H9 (cell line): Measurements from ENCODE around the gene SEMA3D. TPM values are rescaled to one million over a fixed set of nuclear protein-coding genes. Genes with fewer than 3 reads are reported as not detected.

Experiments
- DNase-seq: peaks from one replicate; pipeline ENCODE4 v3.0.0-alpha.2; 2017
- H2AFZ ChIP-seq: one replicate; pipeline ENCODE4 v1.6.1; 2013; ENCODE audit warnings: mild to moderate bottlenecking, low read length, control low read depth, moderate library complexity
- H2AK5ac ChIP-seq: 2 replicates; pipeline ENCODE4 v1.6.1; 2013; ENCODE audit warnings: low read length, control low read depth, mixed read lengths; ENCODE audit not compliant: insufficient read length
- H2BK120ac ChIP-seq: one replicate; pipeline ENCODE4 v1.6.1; 2013; ENCODE audit warnings: low read depth, mild to moderate bottlenecking, low read length, control low read depth, inconsistent platforms; ENCODE audit not compliant: poor library complexity, severe bottlenecking
- H2BK12ac ChIP-seq: 2 replicates; pipeline ENCODE4 v1.6.1; 2013; ENCODE audit warnings: low read length, control low read depth, mixed read lengths, low read depth; ENCODE audit not compliant: insufficient read length
- H2BK15ac ChIP-seq: 2 replicates; pipeline ENCODE4 v1.6.1; 2013; ENCODE audit warnings: low read depth, low read length, control low read depth
- H2BK20ac ChIP-seq: one replicate; pipeline ENCODE4 v1.6.1; 2013; ENCODE audit warnings: low read depth, mild to moderate bottlenecking, low read length, control low read depth, inconsistent platforms; ENCODE audit not compliant: poor library complexity, severe bottlenecking
- H2BK5ac ChIP-seq: 2 replicates; pipeline ENCODE4 v1.6.1; 2013; ENCODE audit warnings: low read length, control low read depth, mixed read lengths; ENCODE audit not compliant: insufficient read length
- H3K14ac ChIP-seq: 2 replicates; pipeline ENCODE4 v1.6.1; 2013; ENCODE audit warnings: low read length, control low read depth; ENCODE audit not compliant: insufficient read depth
- H3K18ac ChIP-seq: 2 replicates; pipeline ENCODE4 v1.6.1; 2013; ENCODE audit warnings: low read depth, mild to moderate bottlenecking, mixed read lengths, low read length, control low read depth; ENCODE audit not compliant: insufficient read length
- H3K23ac ChIP-seq: 2 replicates; pipeline ENCODE4 v1.6.1; 2013; ENCODE audit warnings: low read length, control low read depth, mixed read lengths, low read depth; ENCODE audit not compliant: insufficient read length
- H3K23me2 ChIP-seq: 2 replicates; pipeline ENCODE4 v1.6.1; 2013; ENCODE audit warnings: low read depth, mild to moderate bottlenecking, mixed read lengths, low read length, control low read depth; ENCODE audit not compliant: insufficient read length, poor library complexity, severe bottlenecking
- H3K27ac ChIP-seq: 2 replicates; pipeline ENCODE4 v1.5.1; 2013; ENCODE audit warnings: low read length, control low read depth, mixed read lengths, low read depth; ENCODE audit not compliant: insufficient read length
- H3K27me3 ChIP-seq: 2 replicates; pipeline ENCODE4 v1.6.1; 2013; ENCODE audit warnings: low read length, control low read depth, inconsistent platforms; ENCODE audit not compliant: insufficient read depth
- H3K4ac ChIP-seq: 2 replicates; pipeline ENCODE4 v1.6.1; 2013; ENCODE audit warnings: low read depth, mild to moderate bottlenecking, control low read depth, inconsistent platforms, low read length, moderate library complexity
- H3K4me1 ChIP-seq: 2 replicates; pipeline ENCODE4 v1.6.1; 2013; ENCODE audit warnings: low read length, control low read depth, inconsistent platforms; ENCODE audit not compliant: insufficient read depth
- H3K4me2 ChIP-seq: 2 replicates; pipeline ENCODE4 v1.6.1; 2013; ENCODE audit warnings: low read length, control low read depth, mixed read lengths; ENCODE audit not compliant: insufficient read length, insufficient read depth
- H3K56ac ChIP-seq: 2 replicates; pipeline ENCODE4 v1.6.1; 2013; ENCODE audit warnings: low read depth, mild to moderate bottlenecking, mixed read lengths, low read length, control low read depth; ENCODE audit not compliant: insufficient read length
- H3K79me1 ChIP-seq: 2 replicates; pipeline ENCODE4 v1.6.1; 2013; ENCODE audit warnings: low read depth, mild to moderate bottlenecking, moderate library complexity, low read length, control low read depth, inconsistent platforms; ENCODE audit not compliant: insufficient read depth, poor library complexity, severe bottlenecking
- H3K79me2 ChIP-seq: 2 replicates; pipeline ENCODE4 v1.6.1; 2013; ENCODE audit warnings: low read length, control low read depth, inconsistent platforms; ENCODE audit not compliant: insufficient read depth
- H3K9ac ChIP-seq: 2 replicates; pipeline ENCODE4 v1.6.1; 2013; ENCODE audit warnings: low read length, control low read depth, mixed read lengths; ENCODE audit not compliant: insufficient read length; ENCODE audit errors: extremely low read depth
- H3K9me3 ChIP-seq: one replicate; pipeline ENCODE4 v1.6.1; 2013; ENCODE audit warnings: low read depth, low read length, inconsistent platforms; ENCODE audit not compliant: control insufficient read depth
- H3T11ph ChIP-seq: one replicate; pipeline ENCODE4 v1.6.1; 2013; ENCODE audit warnings: mild to moderate bottlenecking, low read length, control low read depth, inconsistent platforms
- H4K20me1 ChIP-seq: one replicate; pipeline ENCODE4 v1.6.1; 2013; ENCODE audit not compliant: control insufficient read depth, insufficient read length, insufficient read depth
- H4K5ac ChIP-seq: 2 replicates; pipeline ENCODE4 v1.6.1; 2013; ENCODE audit warnings: low read depth, mild to moderate bottlenecking, mixed read lengths, low read length, control low read depth; ENCODE audit not compliant: insufficient read length
- H4K8ac ChIP-seq: replicated peaks from 2 replicates; pipeline ENCODE4 v1.6.1; 2013; ENCODE audit warnings: low read length, control low read depth, mixed read lengths, low read depth; ENCODE audit not compliant: insufficient read length
- H4K91ac ChIP-seq: 2 replicates; pipeline ENCODE4 v1.6.1; 2013; ENCODE audit warnings: low read depth, mild to moderate bottlenecking, moderate library complexity, mixed read lengths, low read length, control low read depth; ENCODE audit not compliant: insufficient read length
- H3K27ac Mint-ChIP-seq, 3 experiments: 2 replicates in 2 of 3; 3 replicates in 1 of 3; pipeline ENCODE4 v1.8.0; 2020 to 2021; ENCODE audit warnings: mixed read lengths in 3 of 3, mild to moderate bottlenecking in 1 of 3, moderate library complexity in 1 of 3
- H3K27me3 Mint-ChIP-seq: 2 replicates; pipeline ENCODE4 v1.8.0; 2021; ENCODE audit warnings: low read depth, mild to moderate bottlenecking, moderate library complexity, mixed read lengths
- H3K36me3 Mint-ChIP-seq, 3 experiments: 2 replicates in 2 of 3; 3 replicates in 1 of 3; pipeline ENCODE4 v1.8.0; 2020 to 2021; ENCODE audit warnings: low read depth in 3 of 3, mixed read lengths in 3 of 3; ENCODE audit not compliant: insufficient read depth in 1 of 3
- H3K4me1 Mint-ChIP-seq, 2 experiments: 2 replicates each; pipeline ENCODE4 v1.8.0; 2020; ENCODE audit warnings: mixed read lengths in 2 of 2
- H3K4me3 Mint-ChIP-seq, 2 experiments: 2 replicates in 1 of 2; 3 replicates in 1 of 2; pipeline ENCODE4 v1.8.0; 2020 to 2021; ENCODE audit warnings: mild to moderate bottlenecking in 2 of 2, mixed read lengths in 2 of 2, moderate library complexity in 1 of 2
- H3K9me3 Mint-ChIP-seq, 2 experiments: 2 replicates in 1 of 2; 3 replicates in 1 of 2; pipeline ENCODE4 v1.8.0; 2020; ENCODE audit warnings: mild to moderate bottlenecking in 2 of 2, mixed read lengths in 2 of 2, moderate library complexity in 1 of 2
- WGBS: extraction: QIAGEN DNeasy Blood & Tissue Kit; methylation state at CpG from one replicate; pipeline ENCODE4 v1.1.7; 2013; ENCODE audit warnings: missing lambda C conversion rate, low lambda C conversion rate, mixed read lengths; ENCODE audit not compliant: insufficient read length; ENCODE audit errors: extremely low coverage; 5-methylcytosine and 5-hydroxymethylcytosine counted together
- total RNA-seq: library from RNA; stranded (reverse); gene quantifications from 2 replicates; pipeline ENCODE4 v1.2.1, GENCODE V29; 2021
- TF ChIP-seq, protein P1 (sequence below): fragments of 200-600 bp; sonication (generic); conservative IDR thresholded peaks from 3 replicates; pipeline ENCODE4 v1.8.0; 2021; ENCODE audit warnings: antibody characterized with exemption, mild to moderate bottlenecking

SEMA3D gene
- total RNA-seq, 1 experiment from 2014 or later = 5.4 TPM

DNA sequence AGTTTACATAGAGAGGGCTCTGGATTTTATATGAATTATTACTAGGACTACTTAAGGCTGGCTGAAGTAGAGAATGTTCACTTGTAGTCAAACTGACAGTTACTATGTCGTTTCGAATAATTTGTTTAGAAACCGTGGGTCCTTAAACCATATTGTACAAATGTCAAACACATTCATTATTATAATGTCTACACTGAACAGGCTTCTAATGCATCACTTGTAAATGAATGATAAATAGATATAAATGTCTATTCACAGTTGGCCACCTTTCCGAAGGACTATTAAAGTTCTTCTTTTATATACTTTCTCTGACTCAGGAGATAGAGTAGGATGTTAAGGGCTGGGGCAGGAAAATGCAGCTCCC lies 95.3 kb downstream of the SEMA3D start:
- Histone ChIP-seq H3K4ac (no peak overlapping the region), H2AFZ (no peak overlapping the region), H2BK20ac (no peak overlapping the region), H2BK12ac (no peak overlapping the region), H2AK5ac (no peak overlapping the region), H3K9me3 (no peaks in the 10 kb centered on the region), H3K4me2 (no peak overlapping the region), H3K56ac (no peak overlapping the region), H3K18ac (no peak overlapping the region), H4K91ac (no peak overlapping the region), H4K8ac (no peak overlapping the region), H3K27ac (no peak overlapping the region), H4K5ac (no peak overlapping the region), H4K20me1 (no peaks in the 10 kb centered on the region), H3K14ac (no peak overlapping the region), H2BK15ac (no peak overlapping the region), H3K4me1 (no peaks in the 10 kb centered on the region), H3K79me2 (no peaks in the 10 kb centered on the region), H3K9ac (no peak overlapping the region), H3K79me1 (no peaks in the 10 kb centered on the region), H2BK5ac (no peak overlapping the region), H3K23ac (no peak overlapping the region), H3K23me2 (no peaks in the 10 kb centered on the region), H3K27me3 (no peaks in the 10 kb centered on the region), H3T11ph (no peak overlapping the region), H2BK120ac (no peak overlapping the region)
- no CpG with 5 or more reads among the region's 4 CpGs for WGBS
- Mint-ChIP-seq H3K4me3 (no peak overlapping the region), H3K27me3 (no peaks in the 10 kb centered on the region), H3K9me3 (no peaks in the 10 kb centered on the region), H3K27ac (no peak overlapping the region), H3K36me3 (no peaks in the 10 kb centered on the region), H3K4me1 (no peaks in the 10 kb centered on the region)
- TF ChIP-seq, protein P1, sequence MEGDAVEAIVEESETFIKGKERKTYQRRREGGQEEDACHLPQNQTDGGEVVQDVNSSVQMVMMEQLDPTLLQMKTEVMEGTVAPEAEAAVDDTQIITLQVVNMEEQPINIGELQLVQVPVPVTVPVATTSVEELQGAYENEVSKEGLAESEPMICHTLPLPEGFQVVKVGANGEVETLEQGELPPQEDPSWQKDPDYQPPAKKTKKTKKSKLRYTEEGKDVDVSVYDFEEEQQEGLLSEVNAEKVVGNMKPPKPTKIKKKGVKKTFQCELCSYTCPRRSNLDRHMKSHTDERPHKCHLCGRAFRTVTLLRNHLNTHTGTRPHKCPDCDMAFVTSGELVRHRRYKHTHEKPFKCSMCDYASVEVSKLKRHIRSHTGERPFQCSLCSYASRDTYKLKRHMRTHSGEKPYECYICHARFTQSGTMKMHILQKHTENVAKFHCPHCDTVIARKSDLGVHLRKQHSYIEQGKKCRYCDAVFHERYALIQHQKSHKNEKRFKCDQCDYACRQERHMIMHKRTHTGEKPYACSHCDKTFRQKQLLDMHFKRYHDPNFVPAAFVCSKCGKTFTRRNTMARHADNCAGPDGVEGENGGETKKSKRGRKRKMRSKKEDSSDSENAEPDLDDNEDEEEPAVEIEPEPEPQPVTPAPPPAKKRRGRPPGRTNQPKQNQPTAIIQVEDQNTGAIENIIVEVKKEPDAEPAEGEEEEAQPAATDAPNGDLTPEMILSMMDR = no peak
- DNase-seq = no peak
